Stimulated activated CD8-positive, alpha-beta memory T cell treated with anti-CD3 and anti-CD28 coated beads, Interleukin-12 subunit alpha, Interleukin-12 subunit beta, amount 100 ng/mL, for 1 hour (primary cell): ENCODE results near the gene B3GAT3.
"Not testable (repeated sequence)": the region's sequence is repeated elsewhere in the genome, so short reads cannot be mapped to it uniquely, and the experiment has no call there.

Experiments used
- DNase-seq: peaks from one replicate; pipeline ENCODE4 v3.0.0-alpha.2; 2020; ENCODE audit warnings: low read depth

B3GAT3 gene

DNA sequence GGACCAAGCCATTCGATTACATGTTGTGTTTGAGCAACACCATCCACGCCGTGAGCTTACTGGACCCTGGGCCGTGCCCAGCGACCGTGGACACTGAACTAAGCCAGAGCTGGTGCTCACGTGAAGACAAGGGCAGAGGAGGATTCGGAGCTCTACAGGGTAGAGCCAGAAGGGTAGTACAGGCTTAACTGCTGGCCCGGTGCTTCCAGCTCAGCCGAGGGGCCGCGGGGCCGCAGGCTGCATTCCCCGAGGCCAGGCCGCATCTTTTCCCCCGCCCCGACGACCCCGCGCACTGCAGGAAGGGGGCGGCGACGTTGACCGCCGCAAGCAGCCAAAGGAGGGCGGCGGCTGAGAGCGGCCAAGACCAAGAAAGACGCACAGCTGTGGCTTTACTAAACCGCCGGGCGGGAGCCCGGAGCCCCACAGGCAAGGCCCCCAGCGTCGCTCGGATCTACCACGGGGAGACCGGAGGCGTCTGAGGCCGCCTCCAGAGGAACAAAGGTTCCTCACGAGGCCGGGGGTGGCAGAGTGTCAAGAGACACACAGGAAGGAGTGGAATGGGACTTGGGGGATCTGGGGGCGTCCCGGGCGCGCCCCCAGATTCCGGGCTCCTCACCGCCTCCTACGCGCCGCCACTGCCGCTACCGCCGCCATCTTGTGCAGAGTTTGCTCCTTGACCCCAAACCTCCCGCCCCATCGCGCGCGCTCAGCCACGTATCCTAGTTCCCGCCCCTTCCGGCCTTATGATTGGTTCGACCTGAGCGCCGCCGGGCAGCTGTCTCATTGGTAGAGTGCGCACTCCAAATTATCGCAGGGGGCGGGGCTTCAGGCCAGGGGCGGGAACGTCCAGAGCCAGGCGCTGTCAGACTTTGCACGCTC is 24.4 kb upstream of the B3GAT3 start, which contains the start of gene GANAB:
Gene GANAB, minus strand, starts transcription at position 668 of the 879 bp plus-strand sequence. Its CDS starts 14 bp downstream, at position 654.
- peak; percentile 99 for DNase-seq

DNA sequence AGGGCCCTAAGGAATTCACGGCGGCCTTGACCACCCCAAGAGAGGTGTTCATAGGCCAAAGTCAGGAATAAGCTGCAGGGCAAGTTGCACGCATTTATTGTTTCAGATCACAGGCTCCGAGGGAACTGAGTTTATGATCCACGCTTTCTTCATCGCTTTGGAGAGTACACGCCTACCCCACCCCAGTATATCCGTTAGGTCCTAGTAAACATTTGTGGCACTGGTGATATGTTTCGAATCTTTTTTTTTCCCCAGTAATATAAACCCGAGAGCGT is 23.8 kb upstream of the B3GAT3 start:
- no peak for DNase-seq

DNA sequence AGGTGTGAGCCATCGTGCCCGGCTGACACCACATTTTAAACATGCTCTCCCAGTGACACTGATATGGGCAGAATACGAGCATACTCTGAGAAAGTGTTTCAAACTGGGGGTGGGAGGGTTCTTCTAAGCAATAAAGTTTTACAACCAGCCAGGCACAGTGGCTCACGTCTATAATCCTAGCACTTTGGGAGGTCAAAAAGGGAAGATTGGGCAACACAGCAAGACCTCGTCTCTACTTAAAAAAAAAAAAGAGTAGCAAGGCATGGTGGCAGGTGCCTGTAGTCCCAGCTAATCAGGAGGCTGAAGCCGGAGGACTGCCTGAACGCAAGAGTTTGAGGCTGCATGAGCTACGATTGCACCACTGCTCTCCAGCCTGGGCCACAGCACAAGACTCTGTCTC is 22.4 kb upstream of the B3GAT3 start:
- DNase-seq, result no peak

DNA sequence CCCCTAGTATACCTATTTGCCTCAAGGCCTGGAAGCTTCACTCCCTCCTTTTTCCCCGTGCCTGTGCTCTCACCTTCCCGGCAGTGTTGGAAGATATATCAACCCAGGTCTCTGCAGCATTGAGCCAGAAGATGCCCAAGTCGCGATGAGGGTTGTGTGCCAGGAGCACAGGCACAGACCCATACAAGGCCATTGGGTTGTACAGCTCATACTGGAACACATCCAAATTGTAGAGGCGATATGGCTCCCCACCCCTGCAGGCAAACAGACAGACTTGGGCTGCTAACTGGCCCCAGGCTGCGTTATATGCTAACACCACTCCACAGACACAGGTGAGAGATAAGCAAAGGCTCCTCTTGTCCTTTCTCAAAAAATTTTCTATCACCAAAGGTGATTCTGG is 10.7 kb upstream of the B3GAT3 start:
- DNase-seq, result no peak

DNA sequence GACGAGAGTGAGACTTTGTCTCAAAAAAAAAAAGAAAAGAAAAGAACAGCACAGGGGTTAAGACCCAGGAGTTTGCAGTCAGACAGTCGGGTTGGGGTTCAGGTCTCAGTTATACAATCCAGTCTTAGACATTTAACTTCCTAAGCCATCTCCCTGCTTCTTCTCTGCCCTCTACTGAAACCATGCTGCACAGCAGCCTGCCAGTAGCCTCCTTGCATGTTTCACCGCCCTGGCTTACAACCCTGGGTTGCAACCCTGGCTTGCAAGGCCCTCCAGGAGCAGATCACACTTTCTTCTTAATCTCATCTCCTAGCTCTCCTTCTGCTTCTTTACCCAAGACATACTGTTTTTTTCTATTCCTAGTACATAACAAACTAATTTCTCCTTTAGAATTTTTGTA is 5.9 kb upstream of the B3GAT3 start:
- no peak for DNase-seq

DNA sequence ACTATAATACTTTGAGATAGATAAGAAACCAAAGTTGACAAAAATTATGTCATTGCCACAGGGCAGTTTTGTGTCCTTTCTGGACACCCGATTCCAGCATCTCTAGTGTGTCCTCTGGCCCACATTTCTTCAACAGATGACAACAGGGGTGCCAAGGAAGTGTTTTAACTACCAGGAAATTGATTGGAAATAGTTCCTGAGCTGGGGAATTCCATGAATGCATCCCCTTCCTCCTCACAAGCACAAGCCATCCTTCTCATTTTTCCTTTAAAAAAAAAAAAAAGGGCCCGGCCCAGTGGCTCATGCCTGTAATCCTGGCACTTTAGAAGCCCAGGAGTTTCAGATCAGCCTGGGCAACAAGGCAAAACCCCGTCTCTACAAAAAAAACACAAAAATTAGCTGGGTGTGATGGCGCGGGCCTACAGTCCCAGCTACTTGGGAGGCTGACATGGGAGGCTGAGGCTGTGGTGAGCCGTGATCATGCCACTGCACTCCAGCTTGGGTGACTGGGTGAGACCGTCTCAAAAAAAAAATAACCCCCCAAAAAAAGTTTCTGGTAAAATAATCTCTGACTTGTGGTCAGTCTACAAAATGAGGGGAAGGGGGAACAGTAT is 797 bp upstream of the B3GAT3 start:
- DNase-seq, result no peak

DNA sequence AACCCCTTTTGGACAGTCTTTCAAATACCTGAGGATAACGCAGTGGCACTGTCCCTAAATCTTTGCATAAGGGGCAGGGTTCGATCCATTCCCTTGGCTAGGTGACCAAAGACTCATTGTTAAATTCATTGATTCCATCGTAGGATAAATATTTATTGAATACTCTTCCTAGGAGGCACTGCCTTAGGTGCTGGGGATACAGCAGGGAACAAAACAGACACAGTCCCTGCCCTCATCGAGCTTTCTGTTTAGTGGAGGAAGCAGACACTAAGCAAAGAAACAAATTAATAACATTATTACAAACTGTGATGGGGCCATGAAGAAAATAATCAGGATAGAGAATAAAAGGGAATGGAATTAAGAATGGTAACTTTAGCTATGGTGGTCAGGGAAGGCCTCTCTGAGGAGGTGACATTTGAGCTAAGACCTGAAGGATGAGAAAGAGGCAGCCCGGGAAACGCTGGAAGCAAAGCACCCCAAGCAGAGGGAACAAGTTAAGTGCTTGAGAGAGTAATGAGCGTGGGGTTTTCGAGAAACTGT is 689 bp downstream of the B3GAT3 start:
- DNase-seq, result no peak

DNA sequence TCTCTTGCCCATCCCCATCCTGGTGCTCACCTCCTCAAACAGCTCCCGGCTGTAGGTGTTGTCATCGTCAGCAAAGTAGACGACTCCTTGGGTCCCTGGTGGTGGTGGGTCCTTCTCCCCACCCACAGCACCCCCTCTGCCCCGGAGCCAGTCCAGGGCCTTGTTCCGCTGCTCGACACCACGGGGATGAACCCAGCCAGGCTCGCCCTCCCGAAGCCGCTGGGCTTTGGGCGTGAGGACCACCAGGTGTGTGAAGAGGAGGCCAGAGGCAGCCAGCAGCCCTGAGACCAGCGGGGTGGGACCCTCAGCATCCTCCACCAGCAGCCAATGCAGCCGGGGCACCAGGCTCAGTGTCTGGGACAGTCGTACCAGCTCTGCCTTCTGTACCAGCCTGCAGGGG is 4.8 kb downstream of the B3GAT3 start:
- not testable (repeated sequence) for DNase-seq

DNA sequence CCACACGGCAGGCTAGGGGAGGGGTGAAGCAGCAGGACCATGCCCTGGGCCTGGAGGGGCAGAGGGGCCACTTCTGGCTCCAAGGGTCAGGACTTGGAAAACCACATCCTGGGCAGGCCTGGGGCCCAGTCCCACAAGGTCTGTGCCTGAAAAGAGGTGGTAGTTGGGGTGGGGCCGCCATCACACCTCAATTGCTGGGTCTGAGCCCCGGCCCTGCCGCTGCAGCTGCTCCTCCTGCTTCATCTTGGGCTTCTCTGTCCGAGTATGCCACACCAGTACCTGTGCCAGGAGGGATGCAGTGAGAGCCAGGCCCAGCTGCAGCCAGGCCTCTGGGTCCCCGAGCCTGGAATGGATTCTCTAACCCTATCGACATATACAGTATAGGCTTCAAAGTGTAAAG is 6.3 kb downstream of the B3GAT3 start:
- no peak for DNase-seq

DNA sequence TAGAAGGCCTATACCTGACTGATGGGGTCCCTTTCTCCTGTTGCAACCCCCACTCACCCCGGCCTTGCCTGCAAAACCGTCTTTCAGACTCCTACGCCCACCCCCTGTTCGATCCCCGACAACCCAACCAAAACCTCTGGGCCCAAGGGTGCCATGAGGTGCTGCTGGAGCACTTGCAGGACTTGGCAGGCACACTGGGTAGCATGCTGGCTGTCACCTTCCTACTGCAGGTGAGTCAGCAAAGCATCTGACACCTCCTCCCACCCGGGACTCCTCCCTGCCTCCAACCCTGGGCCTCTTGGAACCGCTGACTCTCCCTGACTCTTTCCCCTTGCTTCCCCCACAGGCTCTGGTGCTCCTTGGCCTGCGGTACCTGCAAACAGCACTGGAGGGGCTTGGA is 7.5 kb downstream of the B3GAT3 start:
- DNase-seq, result no peak

DNA sequence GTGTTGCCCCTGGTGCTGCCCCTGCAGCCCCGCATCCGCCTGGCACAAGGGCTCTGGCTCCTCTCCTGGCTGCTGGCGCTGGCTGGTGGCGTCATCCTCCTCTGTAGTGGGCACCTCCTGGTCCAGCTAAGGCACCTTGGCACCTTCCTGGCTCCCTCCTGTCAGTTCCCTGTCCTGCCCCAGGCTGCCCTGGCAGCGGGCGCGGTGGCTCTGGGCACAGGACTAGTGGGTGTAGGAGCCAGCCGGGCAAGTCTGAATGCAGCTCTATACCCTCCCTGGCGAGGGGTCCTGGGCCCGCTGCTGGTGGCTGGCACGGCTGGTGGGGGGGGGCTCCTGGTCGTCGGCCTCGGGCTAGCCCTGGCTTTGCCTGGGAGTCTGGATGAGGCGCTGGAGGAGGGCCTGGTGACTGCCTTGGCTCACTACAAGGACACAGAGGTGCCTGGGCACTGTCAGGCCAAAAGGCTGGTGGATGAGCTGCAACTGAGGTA is 8.5 kb downstream of the B3GAT3 start:
- DNase-seq, result no peak

DNA sequence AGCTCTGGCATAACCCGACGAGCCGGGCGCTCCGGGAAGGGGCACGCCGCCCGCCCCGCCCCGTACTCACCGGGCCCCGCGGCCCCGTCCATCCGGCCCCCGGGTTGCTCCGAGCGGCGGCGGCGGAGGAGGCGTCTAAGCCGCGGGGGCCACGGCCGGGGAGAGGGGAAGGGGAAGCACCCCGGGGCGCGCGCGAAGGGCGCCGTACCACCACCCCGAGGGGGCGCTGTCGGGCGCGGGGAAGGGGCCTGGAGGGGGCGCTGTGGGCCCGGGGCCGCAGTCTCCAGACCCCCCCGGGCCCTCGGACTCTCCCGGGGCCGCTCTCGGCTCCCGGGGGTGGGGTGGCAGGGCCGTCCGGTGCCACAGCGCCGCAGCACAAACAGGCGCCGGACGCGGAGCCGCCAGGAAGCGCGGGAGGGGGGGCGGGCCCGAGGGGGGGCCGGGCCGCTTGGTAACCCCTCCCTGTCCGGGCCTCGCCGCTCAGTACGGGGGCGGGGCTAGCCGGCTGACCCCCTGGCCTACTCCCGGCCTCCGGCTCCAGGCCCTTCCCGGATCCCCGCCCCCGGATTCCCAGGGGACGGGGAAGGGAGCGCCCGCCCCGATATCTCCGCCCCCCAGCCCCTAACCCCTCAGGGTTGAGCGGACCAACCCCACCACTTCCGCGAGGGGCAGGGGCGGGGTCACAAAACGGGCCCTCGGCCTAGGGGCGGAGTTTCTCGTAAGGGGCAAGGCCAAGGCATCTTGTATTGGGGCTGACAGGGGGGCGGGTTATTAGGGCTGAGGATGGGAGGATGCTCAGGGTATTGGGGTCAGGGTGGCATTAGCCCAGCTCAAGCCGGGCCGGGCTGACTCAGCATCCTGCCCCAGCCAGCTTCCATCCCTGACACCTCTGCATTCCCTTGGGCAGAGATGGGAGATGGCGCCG is 9.2 kb downstream of the B3GAT3 start, which contains the start of the genes EML3 and ROM1:
Gene EML3, minus strand, starts transcription at position 410 of the 925 bp plus-strand sequence. Its CDS starts 318 bp downstream, at position 92.
Gene ROM1, plus strand, starts transcription at position 892 of the 925 bp plus-strand sequence. Its CDS starts 25 bp downstream, at position 917.
- DNase-seq, result peak; percentile 76

DNA sequence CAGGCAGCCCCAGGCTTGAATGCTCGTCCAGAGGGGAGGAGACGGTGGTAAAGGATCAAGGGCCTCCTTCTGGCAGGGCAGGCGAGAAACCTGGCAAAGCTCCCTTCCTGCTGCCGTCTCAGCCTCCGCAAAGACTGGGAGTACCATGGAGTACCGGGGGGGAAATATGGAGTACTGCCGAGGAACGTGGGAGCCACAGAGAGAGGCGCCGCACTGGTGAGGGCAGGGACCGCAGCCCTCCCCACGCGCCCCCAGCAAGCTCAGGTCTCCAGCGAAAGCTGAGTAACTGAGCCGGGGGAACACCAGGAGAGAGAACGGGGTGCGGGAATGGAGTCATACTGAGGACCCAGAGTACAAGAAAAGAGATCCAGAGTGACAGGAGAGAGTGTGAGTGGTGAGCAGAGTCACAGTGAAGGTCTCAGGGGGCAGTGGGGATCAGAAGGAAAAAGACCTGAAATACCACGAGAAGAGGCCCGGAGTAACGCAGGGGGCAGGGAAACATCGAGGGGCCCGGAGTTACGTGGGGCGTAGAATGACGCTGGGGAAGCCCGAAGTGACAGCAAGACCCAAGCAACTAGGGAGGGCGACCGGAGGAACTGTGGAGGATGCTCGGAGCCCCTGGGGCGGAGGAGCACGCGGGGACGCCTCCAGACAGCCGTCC is 10.0 kb downstream of the B3GAT3 start:
- no peak for DNase-seq

DNA sequence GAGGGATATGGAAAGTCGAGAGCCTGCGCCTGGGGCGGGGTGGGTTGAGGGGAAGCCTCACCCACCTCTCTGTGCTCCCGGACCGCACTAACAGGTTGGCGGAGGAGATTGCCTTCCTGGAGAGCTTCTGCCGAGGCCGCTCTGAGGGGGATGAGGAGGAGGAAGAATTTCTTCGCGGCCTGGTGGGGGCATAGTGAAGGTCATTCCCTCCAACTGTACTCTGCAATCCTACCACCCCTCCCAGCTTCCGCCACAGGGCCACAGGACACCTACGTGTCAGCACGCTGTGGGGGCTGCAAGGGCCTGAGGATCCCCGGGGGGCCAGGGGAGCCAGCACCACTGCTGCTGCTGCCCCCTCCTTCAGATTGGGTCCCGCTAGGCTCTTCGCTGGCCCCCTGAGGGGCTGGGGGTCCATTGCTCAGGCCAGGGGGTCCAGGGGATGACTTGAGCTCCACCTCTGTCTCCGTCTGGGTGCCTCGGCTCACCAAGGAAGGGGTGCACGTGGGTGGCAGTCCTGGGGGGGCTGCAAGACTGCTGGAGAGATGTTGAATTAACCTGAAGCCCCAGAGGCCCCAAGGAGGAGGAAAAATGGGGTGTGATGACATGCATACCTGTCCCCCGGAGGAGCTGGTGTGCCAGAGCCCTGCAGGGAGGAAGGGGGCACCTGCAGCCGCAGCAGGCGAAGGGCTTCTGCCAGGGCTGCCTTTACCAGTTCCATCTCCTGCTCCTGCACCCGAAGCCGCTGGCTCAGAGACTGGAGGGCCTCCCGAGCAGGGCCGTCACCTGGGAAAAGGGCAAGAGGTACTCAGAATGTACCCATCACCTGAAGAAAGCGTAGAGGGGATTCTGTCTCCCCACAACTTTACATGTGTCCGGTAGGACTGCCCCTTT is 10.7 kb downstream of the B3GAT3 start:
- no peak for DNase-seq

DNA sequence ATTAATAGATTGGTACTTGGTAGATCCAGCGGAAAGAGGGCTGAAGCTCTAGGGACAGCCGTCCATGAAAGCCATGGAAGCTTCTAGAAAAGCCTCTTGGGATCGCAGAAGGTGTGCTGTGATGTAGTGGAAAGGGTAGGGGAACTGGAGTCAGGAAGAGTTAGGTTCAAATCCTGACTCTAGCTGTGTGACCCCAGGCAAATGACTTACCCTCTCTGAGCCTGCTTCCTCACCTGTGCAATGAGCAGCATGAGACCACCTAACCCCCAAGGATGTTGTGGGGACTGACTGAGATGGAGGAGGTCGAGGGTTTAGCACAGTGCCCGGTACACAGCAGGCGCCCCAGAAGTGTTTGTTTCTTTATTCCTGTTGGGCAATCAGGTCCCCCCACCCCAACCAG is 11.4 kb downstream of the B3GAT3 start:
- no peak for DNase-seq

DNA sequence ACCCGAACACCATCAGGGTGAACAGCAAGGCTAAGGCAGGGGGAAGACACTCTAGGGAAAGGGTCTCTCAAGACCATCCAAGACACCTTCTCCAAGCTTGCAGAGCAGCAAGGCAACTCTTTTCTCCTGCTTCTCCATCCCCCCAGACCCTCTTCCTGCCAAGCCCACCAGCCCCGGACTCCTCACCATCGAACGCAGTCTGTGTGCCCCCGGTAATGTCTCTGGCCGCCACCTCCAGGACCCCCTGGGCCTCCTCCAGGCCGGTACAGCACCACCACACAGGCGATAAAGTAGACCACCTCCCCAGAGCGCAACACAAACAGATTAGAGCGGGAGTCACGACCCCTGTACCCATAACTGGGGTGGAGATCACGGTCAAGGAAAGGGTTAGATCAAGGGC is 13.0 kb downstream of the B3GAT3 start:
- no peak for DNase-seq

DNA sequence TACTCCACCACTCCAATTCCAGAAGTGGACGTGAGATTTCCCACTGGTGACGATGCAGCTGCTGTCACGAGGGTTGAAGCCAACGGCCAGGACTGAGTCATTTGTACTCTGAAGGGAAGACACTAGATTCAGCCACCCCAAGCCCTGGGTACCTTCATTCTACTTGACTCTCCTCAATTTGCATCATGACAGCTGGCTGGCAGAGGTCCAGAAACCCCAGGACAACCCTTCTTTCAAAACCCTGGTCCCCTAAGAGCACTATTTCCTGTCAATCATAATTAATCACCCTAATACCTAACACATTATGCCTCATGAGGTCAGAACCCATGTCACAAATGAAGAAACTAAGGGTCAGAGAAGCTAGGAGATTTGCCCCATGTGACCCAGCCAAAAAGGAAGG is 14.1 kb downstream of the B3GAT3 start:
- DNase-seq, result no peak

DNA sequence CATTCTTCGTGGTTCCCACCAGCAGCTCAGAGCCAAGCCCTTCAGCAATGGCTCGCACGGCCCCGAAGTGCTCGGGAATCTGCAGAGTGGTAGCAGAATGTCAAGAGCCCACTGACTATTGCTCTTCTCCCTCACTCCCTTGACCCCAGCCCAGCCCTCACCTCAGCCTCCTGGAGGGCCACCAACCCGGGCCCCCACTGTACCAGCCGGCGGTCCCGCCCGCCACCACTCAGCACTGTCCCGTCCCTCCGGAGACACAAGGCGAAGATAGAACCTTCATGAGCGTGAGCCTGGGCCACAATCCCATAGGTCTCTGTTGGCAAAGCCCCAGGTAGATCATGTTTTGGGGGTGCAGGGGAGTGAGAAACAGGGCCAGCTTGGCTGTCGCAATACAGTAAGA is 15.9 kb downstream of the B3GAT3 start:
- no peak for DNase-seq

DNA sequence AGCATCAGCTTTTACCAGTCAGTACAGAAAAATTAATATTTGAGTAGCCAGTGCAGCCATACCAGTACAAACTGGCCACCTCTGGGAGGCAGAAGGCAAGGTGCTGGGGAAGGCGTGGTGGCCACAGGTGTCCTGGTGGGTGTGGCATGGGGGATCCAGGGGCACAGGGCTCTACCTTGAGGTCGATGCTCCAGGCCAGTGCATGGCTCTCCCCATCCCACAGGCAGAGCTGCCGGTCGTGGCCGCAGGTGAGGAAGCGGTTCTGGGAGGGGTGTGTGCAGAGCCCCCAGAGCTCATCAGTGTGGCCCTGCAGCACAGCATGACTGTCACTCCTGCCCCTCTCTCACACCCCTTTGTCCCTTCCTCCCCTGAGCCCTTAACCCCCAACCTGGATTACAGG is 16.3 kb downstream of the B3GAT3 start:
- no peak for DNase-seq

DNA sequence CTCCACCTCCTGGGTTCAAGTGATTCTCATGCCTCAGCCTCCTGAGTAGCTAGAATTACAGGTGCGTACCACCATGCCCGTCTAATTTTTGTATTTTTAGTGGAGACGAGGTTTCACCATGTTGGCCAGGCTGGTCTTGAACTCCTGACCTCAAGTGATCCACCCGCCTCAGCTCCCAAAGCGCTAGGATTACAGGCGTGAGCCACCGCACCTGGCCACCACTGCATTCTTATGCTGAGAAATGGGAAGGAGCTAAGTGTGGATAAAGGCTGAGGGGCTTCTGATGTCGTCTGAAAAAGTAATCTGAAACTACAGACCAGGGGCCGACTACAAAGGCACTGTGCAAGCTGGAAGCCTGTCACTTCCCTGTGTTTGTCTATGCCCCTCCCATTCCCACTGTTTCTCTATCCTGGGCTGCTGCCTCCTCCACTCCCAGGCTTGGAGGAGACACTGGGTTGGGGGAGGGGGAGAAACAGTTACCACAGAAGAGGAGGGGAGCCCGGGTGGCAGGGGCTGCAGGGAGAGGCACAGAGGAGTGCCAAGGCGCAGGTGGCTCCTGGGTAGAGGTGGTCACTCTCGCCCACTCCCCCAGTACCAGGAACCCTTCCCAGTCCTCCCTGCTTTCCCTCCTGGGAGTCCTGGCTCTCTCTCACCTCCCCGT is 17.2 kb downstream of the B3GAT3 start:
- DNase-seq, result no peak
